BLaER1 (cell line): ENCODE data around the gene AMPH.
"Not testable (repeated sequence)": the region's sequence is repeated elsewhere in the genome, so short reads cannot be mapped to it uniquely, and the experiment has no call there.

ENCODE experiments used
- H3K27ac ChIP-seq: shearing (Covaris generic); formaldehyde crosslinking; 2 replicates; pipeline ENCODE4 v1.8.1; 2022
- H3K27me3 ChIP-seq: shearing (Covaris generic); formaldehyde crosslinking; 2 replicates; pipeline ENCODE4 v1.8.1; 2022
- H3K36me3 ChIP-seq: shearing (Covaris generic); formaldehyde crosslinking; 2 replicates; pipeline ENCODE4 v1.8.1; 2022
- H3K4me1 ChIP-seq: shearing (Covaris generic); formaldehyde crosslinking; 2 replicates; pipeline ENCODE4 v1.8.1; 2022
- H3K4me2 ChIP-seq: shearing (Covaris generic); formaldehyde crosslinking; 2 replicates; pipeline ENCODE4 v1.8.1; 2022
- H3K4me3 ChIP-seq: shearing (Covaris generic); formaldehyde crosslinking; 2 replicates; pipeline ENCODE4 v1.8.1; 2022
- H3K9ac ChIP-seq: shearing (Covaris generic); formaldehyde crosslinking; 2 replicates; pipeline ENCODE4 v1.8.1; 2022
- H3K9me3 ChIP-seq: shearing (Covaris generic); formaldehyde crosslinking; 2 replicates; pipeline ENCODE4 v1.8.1; 2022
- H4K20me1 ChIP-seq: shearing (Covaris generic); formaldehyde crosslinking; 2 replicates; pipeline ENCODE4 v1.8.1; 2022
- Cebpa-rat ChIP-seq: shearing (Covaris generic); IDR thresholded peaks from 2 replicates; pipeline ENCODE4 v1.8.1; 2022

AMPH gene

DNA sequence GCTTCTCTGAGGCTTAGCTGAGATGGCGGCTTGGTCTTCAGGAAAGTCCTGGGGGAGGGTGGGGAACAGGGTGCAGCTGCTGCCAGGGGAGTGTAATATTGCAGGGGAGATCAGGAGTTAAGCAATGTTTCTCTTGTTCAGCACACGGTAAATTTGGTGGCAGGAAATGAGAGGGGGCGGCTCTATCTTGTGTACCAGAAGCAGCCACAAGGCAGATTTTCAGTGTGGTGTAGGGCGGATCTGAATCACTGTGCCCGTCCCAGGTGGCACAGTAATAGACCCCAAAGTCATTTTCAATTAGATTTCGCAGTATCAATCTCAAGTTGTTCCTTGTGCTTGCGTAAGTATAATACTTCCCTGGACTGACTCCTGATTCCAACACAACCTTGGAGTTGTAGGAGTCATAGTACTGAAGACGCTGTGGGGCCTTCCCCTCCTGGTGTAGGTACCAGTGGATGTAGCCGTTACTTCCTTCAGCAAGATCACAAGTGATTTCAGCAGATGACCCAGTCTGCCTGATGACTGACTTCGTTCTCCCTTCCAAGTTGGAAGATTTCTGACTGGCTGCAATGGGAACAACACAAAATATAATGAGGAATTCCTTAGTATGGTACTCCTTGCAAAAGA lies 268.4 kb downstream of the AMPH start:
- TF ChIP-seq Cebpa-rat: peak; percentile 65; the same call in 1 of the 2 replicates
- not testable (repeated sequence) for H3K36me3 ChIP-seq, H4K20me1 ChIP-seq, H3K27me3 ChIP-seq, H3K9me3 ChIP-seq, H3K4me3 ChIP-seq, H3K9ac ChIP-seq
- Histone ChIP-seq H3K4me1 (peaks cover 39% of the 10 kb centered on the region), H3K4me2 (peak overlapping the region; percentile 57), H3K27ac (peak overlapping the region; percentile 46; the same call in 1 of the 2 replicates)

DNA sequence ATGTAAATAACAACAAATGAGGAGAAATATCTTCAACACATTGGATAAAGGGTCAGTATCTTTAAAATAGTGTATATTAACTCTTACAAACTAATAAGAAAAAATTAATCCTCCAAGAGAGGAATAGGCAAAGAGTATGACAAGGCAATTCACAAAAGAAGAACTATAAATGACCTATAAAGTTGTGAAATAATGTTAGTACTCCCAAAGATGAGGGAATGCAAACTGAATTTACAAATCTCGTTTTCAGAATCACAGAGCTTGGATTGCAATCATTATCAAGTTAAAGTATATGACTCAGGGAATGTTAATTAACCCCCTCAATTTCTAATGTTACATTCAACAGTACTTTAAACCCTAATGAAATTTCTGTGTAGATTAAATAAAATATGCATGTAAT lies 270.4 kb downstream of the AMPH start:
- Histone ChIP-seq H3K36me3 (no peaks in the 10 kb centered on the region), H3K9me3 (no peaks in the 10 kb centered on the region), H4K20me1 (no peaks in the 10 kb centered on the region), H3K4me1 (peaks cover 30% of the 10 kb centered on the region), H3K4me2 (no peak overlapping the region), H3K27me3 (no peaks in the 10 kb centered on the region), H3K4me3 (no peak overlapping the region), H3K27ac (no peak overlapping the region), H3K9ac (no peak overlapping the region)
- TF ChIP-seq Cebpa-rat: no peak

DNA sequence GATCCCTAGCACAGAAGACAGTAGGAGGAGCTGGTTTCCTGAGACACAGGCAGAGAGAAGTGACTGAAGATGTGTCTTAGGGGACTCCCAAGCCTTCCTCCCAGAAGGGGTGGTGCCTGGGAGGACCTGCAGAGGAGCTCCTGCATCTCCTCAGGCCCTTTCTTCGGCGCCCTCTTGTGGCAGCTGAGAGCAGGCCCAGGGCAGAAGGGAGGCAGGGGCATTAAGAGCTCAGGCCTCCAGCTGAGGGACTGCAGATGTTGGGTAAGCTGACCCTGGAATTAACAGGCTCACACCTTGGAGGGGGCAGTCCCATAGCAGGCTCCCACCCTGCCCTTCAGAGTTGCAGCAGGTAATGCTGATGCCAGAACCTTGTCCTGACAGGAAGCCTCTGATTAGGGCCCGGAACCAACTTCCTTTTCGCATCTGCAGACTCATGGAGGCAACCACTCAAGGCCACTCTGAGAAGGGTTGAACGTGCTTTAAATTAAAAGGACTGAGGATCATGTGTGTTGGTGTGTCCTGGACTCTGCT lies 272.0 kb downstream of the AMPH start:
- Histone ChIP-seq H3K4me1 (peaks cover 30% of the 10 kb centered on the region), H3K27ac (peak overlapping the region; percentile 58), H3K9ac (peak overlapping the region; percentile 38; the same call in 1 of the 2 replicates), H3K4me3 (peak overlapping the region; percentile 33; the same call in 1 of the 2 replicates), H3K4me2 (peak overlapping the region; percentile 64)
- H3K9me3 ChIP-seq, H4K20me1 ChIP-seq, H3K27me3 ChIP-seq, H3K36me3 ChIP-seq: not testable (repeated sequence)

DNA sequence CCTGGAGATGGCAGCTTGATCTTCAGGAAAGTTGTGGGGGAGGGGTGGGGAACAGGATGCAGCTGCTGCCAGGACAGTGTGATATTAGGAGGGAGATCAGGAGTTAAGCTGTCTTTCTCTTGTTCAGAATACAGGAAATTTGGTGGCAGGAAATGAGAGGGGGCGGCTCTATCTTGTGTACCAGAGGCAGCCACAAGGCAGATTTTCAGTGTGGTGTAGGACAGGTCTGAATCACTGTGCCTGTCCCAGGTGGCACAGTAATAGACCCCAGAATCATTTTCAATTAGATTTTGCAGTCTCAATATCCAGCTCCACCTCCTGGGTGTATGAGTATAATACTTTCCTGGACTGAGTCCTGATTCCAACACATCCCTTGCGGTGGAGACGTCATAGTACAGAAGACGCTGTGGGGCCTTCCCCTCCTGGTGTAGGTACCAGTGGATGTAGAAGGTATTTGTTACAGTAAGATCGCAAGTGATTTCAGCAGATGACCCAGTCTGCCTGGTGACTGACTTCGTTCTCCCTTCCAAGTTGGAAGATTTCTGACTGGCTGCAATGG lies 272.8 kb downstream of the AMPH start:
- peaks cover 30% of the 10 kb centered on the region for H3K4me1 ChIP-seq
- H4K20me1 ChIP-seq, H3K4me3 ChIP-seq, H3K9me3 ChIP-seq, H3K27me3 ChIP-seq, H3K9ac ChIP-seq, H3K36me3 ChIP-seq: not testable (repeated sequence)
- peak overlapping the region; percentile 18; the same call in 1 of the 2 replicates for H3K27ac ChIP-seq
- H3K4me2 ChIP-seq: peak overlapping the region; percentile 75

DNA sequence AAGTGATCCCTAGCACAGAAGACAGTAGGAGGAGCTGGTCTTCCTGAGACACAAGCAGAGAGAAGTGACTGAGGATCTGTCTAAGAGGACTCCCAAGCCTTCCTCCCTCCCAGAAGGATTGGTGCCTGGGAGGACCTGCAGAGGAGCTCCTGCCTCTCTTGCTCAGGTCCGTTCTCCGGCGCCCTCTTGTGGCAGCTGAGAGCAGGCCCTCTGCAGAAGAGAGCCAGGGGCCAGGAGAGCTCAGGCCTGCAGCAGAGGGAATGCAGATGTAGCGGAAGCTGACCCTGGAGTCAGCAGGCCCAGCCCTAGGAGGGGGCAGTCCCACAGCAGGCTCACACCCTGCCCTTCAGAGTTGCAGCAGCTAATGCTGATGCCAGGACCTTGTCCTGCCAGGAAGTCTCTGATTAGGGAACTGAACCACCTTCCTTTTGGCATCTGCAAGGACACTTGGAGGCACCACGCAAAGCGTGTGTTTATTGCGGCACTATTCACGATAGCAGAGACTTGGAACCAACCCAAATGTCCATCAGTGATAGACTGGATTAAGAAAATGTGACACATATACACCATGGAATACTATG lies 276.8 kb downstream of the AMPH start:
- H3K4me2 ChIP-seq, H3K9me3 ChIP-seq, H4K20me1 ChIP-seq, H3K27ac ChIP-seq, H3K4me3 ChIP-seq, H3K36me3 ChIP-seq, H3K27me3 ChIP-seq, H3K9ac ChIP-seq: not testable (repeated sequence)
- H3K4me1 ChIP-seq: peaks cover 11% of the 10 kb centered on the region

DNA sequence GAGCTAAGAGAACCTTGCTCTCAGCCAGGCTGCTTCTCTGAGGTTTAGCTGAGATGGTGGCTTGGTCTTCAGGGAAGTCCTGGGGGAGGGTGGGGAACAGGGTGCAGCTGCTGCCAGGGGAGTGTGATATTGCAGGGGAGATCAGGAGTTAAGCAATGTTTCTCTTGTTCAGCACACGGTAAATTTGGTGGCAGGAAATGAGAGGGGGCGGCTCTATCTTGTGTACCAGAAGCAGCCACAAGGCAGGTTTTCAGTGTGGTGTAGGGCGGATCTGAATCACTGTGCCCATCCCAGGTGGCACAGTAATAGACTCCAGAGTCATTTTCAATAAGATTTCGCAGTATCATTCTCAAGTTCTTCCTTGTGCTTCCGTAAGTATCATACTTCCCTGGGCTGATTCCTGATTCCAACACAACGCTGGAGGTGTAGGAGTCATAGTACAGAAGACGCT lies 277.7 kb downstream of the AMPH start:
- not testable (repeated sequence) for H4K20me1 ChIP-seq, H3K4me3 ChIP-seq, H3K27ac ChIP-seq, H3K4me2 ChIP-seq, H3K36me3 ChIP-seq, H3K9me3 ChIP-seq, H3K27me3 ChIP-seq, H3K4me1 ChIP-seq, H3K9ac ChIP-seq

DNA sequence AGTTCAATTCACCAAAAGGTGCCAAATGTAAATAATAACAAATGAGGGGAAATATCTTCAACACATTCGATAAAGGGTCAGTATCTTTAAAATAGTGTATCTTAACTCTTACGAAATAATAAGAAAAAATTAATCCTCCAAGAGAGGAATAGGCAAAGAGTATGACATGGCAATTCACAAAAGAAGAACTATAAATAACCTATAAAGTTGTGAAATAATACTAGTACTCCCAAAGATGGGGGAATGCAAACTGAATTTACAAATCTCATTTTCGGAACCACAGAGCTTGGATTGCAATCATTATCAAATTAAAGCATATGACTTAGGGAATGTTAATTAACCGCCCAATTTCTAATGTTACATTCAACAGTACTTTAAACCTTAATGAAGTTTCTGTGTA lies 279.6 kb downstream of the AMPH start:
- no peaks in the 10 kb centered on the region for H3K9me3 ChIP-seq
- H3K9ac ChIP-seq: no peak overlapping the region
- no peaks in the 10 kb centered on the region for H3K27me3 ChIP-seq
- H3K27ac ChIP-seq: no peak overlapping the region
- no peak for TF ChIP-seq Cebpa-rat
- H4K20me1 ChIP-seq: no peaks in the 10 kb centered on the region
- no peaks in the 10 kb centered on the region for H3K36me3 ChIP-seq
- H3K4me1 ChIP-seq: no peaks in the 10 kb centered on the region
- H3K4me3 ChIP-seq: no peak overlapping the region
- H3K4me2 ChIP-seq: no peak overlapping the region

DNA sequence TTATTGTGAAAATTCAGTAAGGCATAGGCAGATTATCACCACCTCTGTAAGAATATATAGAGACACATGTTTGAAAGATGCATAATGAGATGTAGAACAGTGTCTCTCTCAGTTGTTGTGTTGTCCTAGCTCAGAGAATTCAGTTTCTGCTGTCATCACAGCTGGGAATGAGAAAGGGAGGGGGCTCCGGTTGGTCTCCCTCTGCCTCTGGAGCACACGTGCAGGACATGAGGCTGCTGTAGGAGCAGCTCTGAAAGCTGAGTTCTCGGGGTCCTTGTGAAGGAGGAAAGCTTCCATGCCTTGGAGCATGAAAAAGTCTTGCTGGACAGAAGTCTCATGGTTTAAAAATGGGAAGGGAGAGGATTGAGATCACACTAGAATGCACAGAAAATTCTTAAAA lies 280.4 kb downstream of the AMPH start:
- not testable (repeated sequence) for H3K4me1 ChIP-seq, H3K4me2 ChIP-seq, H3K4me3 ChIP-seq, H4K20me1 ChIP-seq, H3K27ac ChIP-seq, H3K9me3 ChIP-seq, H3K27me3 ChIP-seq, H3K9ac ChIP-seq, H3K36me3 ChIP-seq

DNA sequence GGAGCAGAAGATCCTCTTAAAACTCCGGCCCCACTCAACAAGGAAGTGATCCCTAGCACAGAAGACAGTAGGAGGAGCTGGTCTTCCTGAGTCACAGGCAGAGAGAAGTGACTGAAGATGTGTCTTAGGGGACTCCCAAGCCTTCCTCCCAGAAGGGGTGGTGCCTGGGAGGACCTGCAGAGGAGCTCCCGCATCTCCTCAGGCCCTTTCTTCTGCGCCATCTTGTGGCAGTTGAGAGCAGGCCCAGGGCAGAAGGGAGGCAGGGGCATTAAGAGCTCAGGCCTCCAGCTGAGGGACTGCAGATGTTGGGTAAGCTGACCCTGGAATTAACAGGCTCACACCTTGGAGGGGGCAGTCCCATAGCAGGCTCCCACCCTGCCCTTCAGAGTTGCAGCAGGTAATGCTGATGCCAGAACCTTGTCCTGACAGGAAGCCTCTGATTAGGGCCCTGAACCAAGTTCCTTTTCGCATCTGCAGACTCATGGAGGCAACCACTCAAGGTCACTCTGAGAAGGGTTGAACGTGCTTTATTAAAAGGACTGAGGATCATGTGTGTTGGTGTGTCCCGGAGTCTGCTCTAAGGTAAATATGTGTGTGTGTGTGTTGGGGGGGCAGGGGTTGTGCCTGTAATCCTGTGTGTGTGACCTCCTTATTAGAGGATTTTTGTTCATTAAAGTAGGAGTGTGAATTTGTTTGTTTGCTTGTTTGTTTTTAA lies 281.1 kb downstream of the AMPH start:
- H4K20me1 ChIP-seq, H3K4me1 ChIP-seq, H3K27me3 ChIP-seq, H3K27ac ChIP-seq, H3K36me3 ChIP-seq, H3K4me3 ChIP-seq, H3K9me3 ChIP-seq, H3K9ac ChIP-seq, H3K4me2 ChIP-seq: not testable (repeated sequence)

DNA sequence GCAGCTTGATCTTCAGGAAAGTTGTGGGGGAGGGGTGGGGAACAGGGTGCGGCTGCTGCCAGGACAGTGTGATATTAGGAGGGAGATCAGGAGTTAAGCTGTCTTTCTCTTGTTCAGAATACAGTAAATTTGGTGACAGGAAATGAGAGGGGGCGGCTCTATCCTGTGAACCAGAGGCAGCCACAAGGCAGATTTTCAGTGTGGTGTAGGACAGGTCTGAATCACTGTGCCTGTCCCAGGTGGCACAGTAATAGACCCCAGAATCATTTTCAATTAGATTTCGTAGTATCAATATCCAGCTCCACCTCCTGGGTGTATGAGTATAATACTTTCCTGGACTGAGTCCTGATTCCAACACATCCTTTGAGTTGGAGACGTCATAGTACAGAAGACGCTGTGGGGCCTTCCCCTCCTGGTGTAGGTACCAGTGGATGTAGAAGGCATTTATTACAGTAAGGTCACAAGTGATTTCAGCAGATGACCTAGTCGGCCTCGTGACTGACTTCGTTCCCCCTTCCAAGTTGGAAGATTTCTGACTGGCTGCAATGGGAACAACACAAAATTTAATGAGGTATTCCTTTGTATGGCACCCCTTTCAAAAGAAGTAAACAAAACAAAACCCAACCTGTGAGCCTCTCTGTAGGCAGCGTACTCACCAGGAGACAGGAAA lies 281.9 kb downstream of the AMPH start:
- peaks cover 16% of the 10 kb centered on the region for H3K4me1 ChIP-seq
- H3K9ac ChIP-seq, H4K20me1 ChIP-seq, H3K9me3 ChIP-seq, H3K27ac ChIP-seq, H3K4me3 ChIP-seq, H3K27me3 ChIP-seq, H3K36me3 ChIP-seq, H3K4me2 ChIP-seq: not testable (repeated sequence)

DNA sequence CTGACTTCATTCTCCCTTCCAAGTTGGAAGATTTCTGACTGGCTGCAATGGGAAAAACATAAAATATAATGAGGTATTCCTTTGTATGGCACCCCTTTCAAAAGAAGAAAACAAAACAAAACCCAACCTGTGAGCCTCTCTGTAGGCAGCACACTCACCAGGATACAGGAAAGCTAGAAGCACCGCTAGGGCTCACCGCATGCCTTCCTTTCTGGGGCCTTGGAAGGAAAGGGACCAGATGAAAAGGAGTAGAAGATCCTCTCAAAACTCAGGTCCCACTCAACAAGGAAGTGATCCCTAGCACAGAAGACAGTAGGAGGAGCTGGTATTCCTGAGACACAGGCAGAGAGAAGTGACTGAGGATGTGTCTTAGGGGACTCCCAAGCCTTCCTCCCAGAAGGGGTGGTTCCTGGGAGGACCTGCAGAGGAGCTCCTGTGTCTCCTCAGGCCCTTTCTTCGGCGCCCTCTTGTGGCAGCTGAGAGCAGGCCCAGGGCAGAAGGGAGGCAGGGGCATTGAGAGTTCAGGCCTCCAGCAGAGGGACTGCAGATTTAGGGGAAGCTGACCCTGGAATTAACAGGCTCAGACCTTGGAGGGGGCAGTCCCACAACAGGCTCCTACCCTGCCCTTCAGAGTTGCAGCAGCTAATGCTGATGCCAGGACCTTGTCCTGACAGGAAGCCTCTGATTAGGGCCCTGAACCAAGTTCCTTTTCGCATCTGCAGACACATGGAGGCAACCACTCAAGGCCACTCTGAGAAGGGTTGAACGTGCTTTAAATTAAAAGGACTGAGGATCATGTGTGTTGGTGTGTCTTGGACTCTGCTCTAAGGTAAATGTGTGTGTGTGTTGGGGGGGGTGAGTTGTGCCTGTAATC lies 285.6 kb downstream of the AMPH start:
- H3K36me3 ChIP-seq, H3K9me3 ChIP-seq, H3K27me3 ChIP-seq, H3K9ac ChIP-seq, H3K27ac ChIP-seq, H3K4me3 ChIP-seq, H3K4me2 ChIP-seq, H4K20me1 ChIP-seq: not testable (repeated sequence)
- H3K4me1 ChIP-seq: peaks cover 26% of the 10 kb centered on the region

DNA sequence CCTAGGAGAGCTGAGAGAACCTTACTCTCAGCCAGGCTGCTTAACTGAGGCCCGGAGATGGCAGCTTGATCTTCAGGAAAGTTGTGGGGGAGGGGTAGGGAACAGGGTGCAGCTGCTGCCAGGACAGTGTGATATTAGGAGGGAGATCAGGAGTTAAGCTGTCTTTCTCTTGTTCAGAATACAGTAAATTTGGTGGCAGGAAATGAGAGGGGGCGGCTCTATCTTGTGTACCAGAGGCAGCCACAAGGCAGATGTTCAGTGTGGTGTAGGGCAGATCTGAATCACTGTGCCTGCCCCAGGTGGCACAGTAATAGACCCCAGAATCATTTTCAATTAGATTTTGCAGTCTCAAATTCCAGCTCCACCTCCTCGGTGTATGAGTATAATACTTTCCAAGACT lies 286.4 kb downstream of the AMPH start:
- H3K9ac ChIP-seq, H3K27me3 ChIP-seq, H3K4me2 ChIP-seq, H3K36me3 ChIP-seq, H3K27ac ChIP-seq, H3K9me3 ChIP-seq, H4K20me1 ChIP-seq, H3K4me3 ChIP-seq: not testable (repeated sequence)
- peaks cover 31% of the 10 kb centered on the region for H3K4me1 ChIP-seq

DNA sequence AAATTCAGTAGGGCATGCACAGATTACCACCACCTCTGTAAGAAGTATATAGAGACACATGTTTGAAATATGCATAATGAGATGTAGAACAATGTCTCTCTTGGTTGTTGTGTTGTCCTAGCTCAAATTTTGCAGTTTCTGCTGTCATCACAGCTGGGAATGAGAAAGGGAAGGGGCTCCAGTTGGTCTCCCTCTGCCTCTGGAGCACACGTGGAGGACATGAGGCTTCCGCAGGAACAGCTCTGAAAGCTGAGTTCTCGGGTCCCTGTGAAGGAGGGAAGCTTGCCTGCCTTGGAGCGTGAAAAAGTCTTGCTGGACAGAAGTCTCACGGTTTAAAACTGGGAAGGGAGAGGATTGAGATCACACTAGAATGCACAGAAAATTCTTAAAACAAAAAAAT lies 289.0 kb downstream of the AMPH start:
- peaks cover 31% of the 10 kb centered on the region for H3K4me1 ChIP-seq
- not testable (repeated sequence) for H3K4me2 ChIP-seq, H3K36me3 ChIP-seq, H3K27me3 ChIP-seq, H3K9ac ChIP-seq, H3K4me3 ChIP-seq, H3K9me3 ChIP-seq, H4K20me1 ChIP-seq, H3K27ac ChIP-seq
